ENCODE data around the gene MTHFD2L.

GRCh38 chr4:74152836-74153235, 5.1 kb upstream of the MTHFD2L start:
- no peak for TF ChIP-seq POLR2A (IDR thresholded peaks at IDR 0.05)
- TF ChIP-seq, protein P1, sequence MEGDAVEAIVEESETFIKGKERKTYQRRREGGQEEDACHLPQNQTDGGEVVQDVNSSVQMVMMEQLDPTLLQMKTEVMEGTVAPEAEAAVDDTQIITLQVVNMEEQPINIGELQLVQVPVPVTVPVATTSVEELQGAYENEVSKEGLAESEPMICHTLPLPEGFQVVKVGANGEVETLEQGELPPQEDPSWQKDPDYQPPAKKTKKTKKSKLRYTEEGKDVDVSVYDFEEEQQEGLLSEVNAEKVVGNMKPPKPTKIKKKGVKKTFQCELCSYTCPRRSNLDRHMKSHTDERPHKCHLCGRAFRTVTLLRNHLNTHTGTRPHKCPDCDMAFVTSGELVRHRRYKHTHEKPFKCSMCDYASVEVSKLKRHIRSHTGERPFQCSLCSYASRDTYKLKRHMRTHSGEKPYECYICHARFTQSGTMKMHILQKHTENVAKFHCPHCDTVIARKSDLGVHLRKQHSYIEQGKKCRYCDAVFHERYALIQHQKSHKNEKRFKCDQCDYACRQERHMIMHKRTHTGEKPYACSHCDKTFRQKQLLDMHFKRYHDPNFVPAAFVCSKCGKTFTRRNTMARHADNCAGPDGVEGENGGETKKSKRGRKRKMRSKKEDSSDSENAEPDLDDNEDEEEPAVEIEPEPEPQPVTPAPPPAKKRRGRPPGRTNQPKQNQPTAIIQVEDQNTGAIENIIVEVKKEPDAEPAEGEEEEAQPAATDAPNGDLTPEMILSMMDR (IDR thresholded peaks at IDR 0.05): no peak
